Panc1 (cell line): ENCODE results near the gene IFIH1. TPM values are rescaled to one million over a fixed set of nuclear protein-coding genes. Genes with fewer than 3 reads are reported as not detected.

Experiments
- ATAC-seq: fragments of 200-7000 bp; cut with Tn5 transposase; 2 replicates; pipeline ENCODE4 v1.9.1; 2020; ENCODE audit warnings: mild to moderate bottlenecking, moderate library complexity
- BruUV-seq: library from RNA; stranded (reverse); fragments of 400-500 nt; replicated peaks from 2 replicates; lab custom pipeline; 2021; lab: Mats Ljungman, UMichigan
- CTCF ChIA-PET: fragments of 300-600 bp; sonication (Branson Sonifier 250); formaldehyde crosslinking; loops from one replicate; lab custom pipeline; 2022; ENCODE audit warnings: antibody characterized with exemption; lab: Charles Lee
- POLR2A ChIA-PET: fragments of 300-600 bp; sonication (Branson Sonifier 250); formaldehyde crosslinking; loops from one replicate; lab custom pipeline; 2022; ENCODE audit warnings: antibody characterized with exemption; lab: Charles Lee
- DNase-seq: peaks from one replicate; pipeline ENCODE4 v3.0.0-alpha.2; 2010; ENCODE audit warnings: low read depth, low spot score
- H3K27ac ChIP-seq: 2 replicates; pipeline ENCODE4 v1.5.1; 2011; ENCODE audit warnings: mild to moderate bottlenecking, low read length, inconsistent platforms
- H3K27me3 ChIP-seq: fragments of 200-500 bp; sonication (Bioruptor generic); 2 replicates; pipeline ENCODE4 v1.6.0; 2014; ENCODE audit warnings: low read length, inconsistent platforms; ENCODE audit not compliant: control insufficient read depth, insufficient read depth
- H3K36me3 ChIP-seq: fragments of 200-500 bp; sonication (Bioruptor generic); 2 replicates; pipeline ENCODE4 v1.5.1; 2014; ENCODE audit warnings: inconsistent platforms, mild to moderate bottlenecking, low read length, moderate library complexity; ENCODE audit not compliant: control insufficient read depth, insufficient read depth
- H3K4me1 ChIP-seq: 2 replicates; pipeline ENCODE4 v1.5.1; 2011; ENCODE audit warnings: inconsistent platforms, mild to moderate bottlenecking, low read length, moderate library complexity; ENCODE audit not compliant: control insufficient read depth, insufficient read depth
- H3K4me3 ChIP-seq, 2 experiments: 2 replicates each; pipeline ENCODE4 v1.5.1; 2011 to 2012; ENCODE audit warnings: low read depth in 2 of 2, low read length in 2 of 2, mild to moderate bottlenecking in 2 of 2, inconsistent platforms in 1 of 2, moderate library complexity in 1 of 2
- H3K9me3 ChIP-seq: fragments of 200-500 bp; sonication (Bioruptor generic); 2 replicates; pipeline ENCODE4 v1.5.1; 2014; ENCODE audit warnings: low read depth, mild to moderate bottlenecking, inconsistent platforms, low read length, moderate library complexity; ENCODE audit not compliant: control insufficient read depth, insufficient read depth
- CTCF ChIP-seq: fragments of 450-650 bp; IDR thresholded peaks from 2 replicates; pipeline ENCODE4 v1.5.1; 2017; ENCODE audit warnings: mild to moderate bottlenecking
- POLR2AphosphoS5 ChIP-seq: IDR thresholded peaks from 2 replicates; pipeline ENCODE4 v1.6.1; 2012; ENCODE audit warnings: mild to moderate bottlenecking, low read depth, low read length, moderate library complexity
- REST ChIP-seq, 2 experiments: IDR thresholded peaks; 2 replicates each; pipeline ENCODE4 v1.6.1; 2011 to 2012; ENCODE audit warnings: low read depth in 2 of 2, control low read depth in 1 of 2, low read length in 1 of 2, mild to moderate bottlenecking in 1 of 2, moderate library complexity in 1 of 2; ENCODE audit not compliant: insufficient read depth in 1 of 2
- SIN3A ChIP-seq: IDR thresholded peaks from 2 replicates; pipeline ENCODE4 v1.6.1; 2012; ENCODE audit warnings: low read depth, mild to moderate bottlenecking, low read length, moderate library complexity, borderline replicate concordance; ENCODE audit not compliant: insufficient read depth
- TCF7L2 ChIP-seq: IDR thresholded peaks from 2 replicates; pipeline ENCODE4 v1.6.1; 2011; ENCODE audit warnings: mild to moderate bottlenecking, low read depth, low read length, inconsistent platforms
- in situ Hi-C: cut with HindIII; loops from 2 replicates; pipeline ENCODE4 v1.10.0; 2016; ENCODE audit warnings: low sequenced_read_pairs, low pct_unique_long_range_greater_than_20kb
- intact Hi-C: fragments of 100-400 bp; cut with micrococcal nuclease; formaldehyde crosslinking; loops from one replicate; pipeline ENCODE4 v1.10.0; 2022; ENCODE audit not compliant: unreplicated experiment
- total RNA-seq: library from RNA; stranded (reverse); gene quantifications from one replicate; pipeline ENCODE4 v1.2.1, GENCODE V29; 2021; ENCODE audit not compliant: unreplicated experiment

IFIH1 gene
- total RNA-seq, 1 experiment from 2014 or later, result 15.4 TPM

GRCh38 chr2:162327134-162327769, 8.8 kb upstream of the IFIH1 start:
- intact Hi-C loops (no loop called here), in situ Hi-C loops (no loop called here)
- TF ChIP-seq CTCF (peak; percentile 76), REST (IDR thresholded peaks at IDR 0.05; ENCODE audit: insufficient read depth in 1 of 2, low read depth in 2 of 2, low read length in 1 of 2) (no peak)
- Histone ChIP-seq H3K27ac (no peak overlapping the region), H3K36me3 (no peaks in the 10 kb centered on the region), H3K9me3 (no peaks in the 10 kb centered on the region), H3K4me1 (no peaks in the 10 kb centered on the region), H3K4me3 (no peak overlapping the region), H3K27me3 (no peaks in the 10 kb centered on the region)
- DNase-seq (no peak), ATAC-seq (no peak)
- CTCF ChIA-PET, result no interaction called here
- no TSS peak for BruUV-seq
- POLR2A ChIA-PET, result no interaction called here

- no peaks in the 10 kb centered on the region for H3K4me1 ChIP-seq
- no TSS peak for BruUV-seq
- H3K27ac ChIP-seq, result no peak overlapping the region
- TF ChIP-seq REST (IDR thresholded peaks at IDR 0.05; ENCODE audit: insufficient read depth in 1 of 2, low read depth in 2 of 2, low read length in 1 of 2) (no peak), TCF7L2 (no peak), SIN3A (no peak), CTCF (no peak), POLR2AphosphoS5 (no peak)
- H3K9me3 ChIP-seq, result no peaks in the 10 kb centered on the region
- no peaks in the 10 kb centered on the region for H3K27me3 ChIP-seq
- no peak for DNase-seq
- in situ Hi-C loops (no loop called here), intact Hi-C loops (no loop called here)
- no peak overlapping the region for H3K4me3 ChIP-seq
- H3K36me3 ChIP-seq, result no peaks in the 10 kb centered on the region
- ATAC-seq, result no peak
- ChIA-PET POLR2A (no interaction called here), CTCF (no interaction called here)
Observed at GRCh38 chr2:162324953-162325352, 6.5 kb upstream of the IFIH1 start.
